Activated naive CD4-positive, alpha-beta T cell treated with anti-CD3 and anti-CD28 coated beads, Interleukin-2, amount 50 U/mL, for 72 hours (primary cell): ENCODE data around the gene ZBTB42. TPM values are rescaled to one million over a fixed set of nuclear protein-coding genes. Genes with fewer than 3 reads are reported as not detected.

Experiments
- ATAC-seq, 2 donors: fragments of 150-1000 bp; cut with Tn5 transposase; 2 replicates each; pipeline ENCODE4 v1.10.0; 2021; ENCODE audit warnings: mild to moderate bottlenecking in 2 of 2, moderate library complexity in 2 of 2
- DNase-seq, 2 donors: peaks; one replicate each; pipeline ENCODE4 v3.0.0; 2021 to 2022; ENCODE audit warnings: low spot score in 2 of 2
- H3K27ac Mint-ChIP-seq, 2 donors: one replicate each; pipeline ENCODE4 v1.8.0; 2022; ENCODE audit warnings: mild to moderate bottlenecking in 2 of 2, mixed read lengths in 2 of 2
- H3K36me3 Mint-ChIP-seq, 2 donors: one replicate each; pipeline ENCODE4 v1.8.0; 2022; ENCODE audit warnings: mixed read lengths in 2 of 2
- H3K9me3 Mint-ChIP-seq, 2 donors: one replicate each; pipeline ENCODE4 v1.8.0; 2022; ENCODE audit warnings: mixed read lengths in 2 of 2
- total RNA-seq, 2 donors: library from RNA; stranded (reverse); gene quantifications; one replicate each; pipeline ENCODE4 v1.2.3, GENCODE V29; 2022

The ZBTB42 gene
- total RNA-seq, 2 donors from 2014 or later: 2.0 to 2.9 TPM

DNA sequence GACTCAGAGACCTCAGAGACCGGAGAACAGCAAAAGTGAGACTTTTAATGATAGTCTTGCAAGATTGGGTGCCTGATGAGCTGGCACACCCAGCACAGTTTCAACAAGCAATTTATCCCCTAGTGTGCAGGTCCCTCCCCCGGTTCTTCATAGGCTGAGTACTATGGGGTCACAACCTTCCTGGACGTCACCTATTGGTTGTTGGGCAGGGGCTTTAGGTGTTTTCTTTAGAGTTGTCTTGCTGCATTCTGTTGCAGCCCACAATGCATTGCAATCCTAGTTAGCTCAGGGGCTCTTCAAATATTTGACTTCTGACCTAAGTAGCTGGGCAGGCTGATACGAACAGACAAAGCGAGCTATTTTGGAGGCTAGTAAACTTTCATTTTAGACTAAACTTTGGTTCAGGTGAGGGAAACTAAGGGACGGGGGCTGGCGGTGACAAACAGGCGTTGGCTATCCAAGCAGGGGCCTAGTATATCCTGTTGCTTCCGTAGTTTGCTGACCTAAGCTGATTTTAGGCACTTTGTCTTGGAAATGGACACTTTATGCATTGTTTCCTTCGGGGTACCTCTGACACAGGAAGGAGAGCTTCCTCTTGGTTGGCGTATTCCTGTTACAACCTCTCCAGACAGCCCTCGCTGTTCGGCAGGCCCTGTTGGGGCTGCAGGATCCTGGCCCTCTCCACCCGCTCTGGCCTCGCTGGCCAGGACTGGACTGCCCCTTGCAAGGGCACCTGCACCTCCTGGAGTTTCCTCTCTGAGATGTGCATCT lies 33.9 kb upstream of the ZBTB42 start:
- Mint-ChIP-seq H3K9me3 (peaks cover 0 to 4% of the 10 kb centered on the region in 2 donors), H3K36me3 (peaks cover 12 to 15% of the 10 kb centered on the region in 2 donors), H3K27ac (no peak overlapping the region)
- ATAC-seq (no peak), DNase-seq (no peak)

DNA sequence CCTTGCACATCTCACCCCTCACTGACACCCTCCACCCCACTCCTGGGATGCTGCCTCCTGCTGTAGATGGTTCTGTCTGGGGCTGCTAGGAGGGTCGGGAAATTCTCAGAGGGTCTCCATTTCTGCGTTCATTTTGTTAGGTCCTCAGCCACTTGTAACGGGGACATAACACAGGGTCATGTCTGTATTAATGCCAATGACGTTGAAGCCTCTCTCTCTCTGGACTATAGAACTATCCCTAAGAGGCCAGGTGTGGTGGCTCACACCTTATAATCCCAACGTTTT lies 33.3 kb upstream of the ZBTB42 start:
- Mint-ChIP-seq H3K27ac (no peak overlapping the region), H3K9me3 (peaks cover 0 to 4% of the 10 kb centered on the region in 2 donors), H3K36me3 (peaks cover 16 to 17% of the 10 kb centered on the region in 2 donors)
- no peak for DNase-seq
- ATAC-seq: no peak

DNA sequence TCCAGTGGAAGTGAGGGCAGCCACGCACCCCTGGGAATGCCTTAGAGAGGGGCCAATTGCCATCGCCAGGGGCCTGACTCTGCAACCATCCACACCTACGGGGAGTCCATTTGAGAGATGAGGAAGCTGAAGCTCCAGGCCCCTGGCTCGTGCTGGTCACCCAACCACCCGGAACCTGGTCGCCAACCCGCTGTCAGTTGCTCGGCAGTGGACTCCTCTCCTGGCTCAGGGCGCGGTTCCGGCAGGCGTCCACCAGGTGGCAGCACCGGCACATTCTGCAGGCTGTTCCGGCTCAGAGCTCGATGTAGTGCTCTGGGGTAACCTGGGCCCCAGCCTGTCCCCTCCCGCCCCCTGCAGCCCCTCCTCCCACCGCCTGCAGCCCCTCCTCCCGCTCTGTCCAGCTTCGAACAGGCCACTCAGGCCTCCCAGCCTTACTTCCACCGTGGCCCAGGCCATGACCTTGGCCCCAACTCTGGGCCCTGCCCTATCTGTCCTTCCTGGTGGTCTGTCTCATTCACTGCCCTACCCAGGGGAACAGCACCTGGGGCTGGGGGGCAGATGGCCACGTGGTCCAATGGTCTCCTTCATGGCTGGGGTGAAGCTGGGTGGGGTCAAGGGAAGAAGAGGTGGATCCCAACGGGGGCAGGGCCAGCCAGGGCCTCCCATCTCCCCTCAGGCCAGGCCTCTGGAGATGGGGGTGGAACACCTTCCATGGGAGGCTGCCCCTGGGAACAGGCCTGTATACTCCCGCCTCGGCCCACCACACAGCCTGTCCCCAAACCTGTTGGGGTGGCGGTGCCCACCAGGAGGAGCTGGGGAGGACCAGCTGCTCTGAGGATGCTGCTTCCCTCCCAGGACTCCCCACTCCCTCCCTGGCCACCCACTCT lies 32.2 kb upstream of the ZBTB42 start:
- peak; percentile 87 to 99 for DNase-seq
- Mint-ChIP-seq H3K9me3 (peaks cover 0 to 4% of the 10 kb centered on the region in 2 donors), H3K27ac (no peak overlapping the region), H3K36me3 (peaks cover 16 to 18% of the 10 kb centered on the region in 2 donors)
- ATAC-seq: peak; percentile 93 to 94

DNA sequence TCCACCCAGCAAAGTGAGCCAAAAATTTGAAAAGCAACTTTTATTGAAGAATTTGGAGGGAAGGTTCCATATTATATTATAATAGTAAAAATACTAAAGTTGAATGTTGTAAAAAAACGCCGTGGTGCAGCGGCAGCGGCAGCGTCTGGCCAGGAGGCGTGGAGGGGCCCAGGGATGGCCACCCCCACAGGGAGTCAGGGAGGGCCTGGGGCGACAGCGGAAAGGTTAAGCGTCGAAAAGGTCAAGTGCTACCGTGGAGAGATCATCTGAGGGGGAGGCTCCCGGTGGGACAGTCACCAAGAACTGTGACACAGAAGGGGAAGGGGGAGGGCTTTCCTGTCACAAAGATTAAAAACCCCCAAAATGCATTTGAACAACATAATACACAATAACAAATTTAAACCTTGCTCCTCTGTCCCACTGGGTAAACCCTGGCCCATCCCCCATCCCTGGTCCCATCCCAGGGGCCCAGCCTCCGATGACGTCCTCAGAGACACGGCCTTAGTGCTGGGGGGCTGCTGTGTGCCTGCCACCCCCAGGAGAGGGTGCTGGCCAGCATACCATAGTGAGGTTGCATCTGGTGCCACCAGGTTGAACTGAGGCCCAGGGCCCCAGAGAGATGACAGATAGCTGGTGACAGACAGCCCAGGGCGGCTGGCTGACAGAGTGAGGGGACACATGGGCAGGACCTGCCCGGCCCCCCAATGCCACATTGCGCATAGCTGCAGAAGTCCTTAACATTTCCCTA lies 31.4 kb upstream of the ZBTB42 start:
- no peak for ATAC-seq
- H3K27ac Mint-ChIP-seq: no peak overlapping the region

DNA sequence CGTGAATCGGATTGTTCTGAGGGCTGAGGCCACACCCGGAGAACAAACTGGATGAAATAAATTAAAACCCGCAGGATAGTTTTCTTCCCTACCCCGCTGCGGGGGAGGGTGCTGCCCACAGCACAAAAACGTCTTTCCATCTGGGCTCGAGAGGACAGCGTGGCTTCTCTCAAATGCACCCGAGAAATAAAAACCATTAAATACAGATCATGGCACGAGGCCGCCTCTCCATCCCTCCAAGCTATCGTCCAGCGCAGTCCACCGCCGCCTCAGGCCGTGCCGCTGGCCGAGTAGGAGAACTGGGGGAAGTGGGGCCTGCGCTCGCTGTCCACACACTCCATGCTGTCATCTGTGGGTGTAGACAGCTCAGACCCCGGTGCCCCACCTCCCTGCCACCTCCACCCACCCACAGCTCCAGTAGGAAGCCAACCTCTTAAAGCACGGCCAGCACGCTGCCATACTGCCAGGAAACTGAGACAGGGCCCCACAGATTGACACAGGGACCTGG lies 30.8 kb upstream of the ZBTB42 start:
- H3K27ac Mint-ChIP-seq: no peak overlapping the region

More for the DNA sequence above, 31.4 kb upstream of the ZBTB42 start:
- DNase-seq: no peak
- H3K36me3 Mint-ChIP-seq: peaks cover 16 to 18% of the 10 kb centered on the region in 2 donors
- peaks cover 0 to 4% of the 10 kb centered on the region in 2 donors for H3K9me3 Mint-ChIP-seq

DNA sequence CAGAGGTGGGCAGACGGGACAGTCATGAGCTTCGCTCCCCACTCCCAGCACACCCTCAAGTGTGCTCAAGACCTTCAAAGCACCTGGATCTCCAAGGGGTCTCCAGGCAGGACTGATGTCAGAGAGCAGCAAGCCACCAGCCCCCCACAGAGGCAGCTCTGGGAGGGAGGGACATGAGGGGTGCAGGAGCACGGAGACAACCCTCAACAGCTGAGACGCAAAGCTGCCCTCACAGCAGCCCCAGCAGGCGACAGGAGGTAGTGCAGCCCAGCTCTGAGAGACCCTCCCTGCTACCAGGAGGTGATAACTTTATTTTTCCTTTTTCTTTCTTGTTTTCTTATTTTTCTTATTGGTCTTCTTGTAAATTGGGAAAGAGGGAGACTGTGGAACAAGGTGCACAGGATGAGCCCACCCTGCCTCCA lies 30.0 kb upstream of the ZBTB42 start:
- peaks cover 16 to 18% of the 10 kb centered on the region in 2 donors for H3K36me3 Mint-ChIP-seq

More for the DNA sequence above, 30.8 kb upstream of the ZBTB42 start:
- Mint-ChIP-seq H3K36me3 (peaks cover 16 to 18% of the 10 kb centered on the region in 2 donors), H3K9me3 (peaks cover 0 to 4% of the 10 kb centered on the region in 2 donors)
- ATAC-seq (no peak), DNase-seq (no peak)

DNA sequence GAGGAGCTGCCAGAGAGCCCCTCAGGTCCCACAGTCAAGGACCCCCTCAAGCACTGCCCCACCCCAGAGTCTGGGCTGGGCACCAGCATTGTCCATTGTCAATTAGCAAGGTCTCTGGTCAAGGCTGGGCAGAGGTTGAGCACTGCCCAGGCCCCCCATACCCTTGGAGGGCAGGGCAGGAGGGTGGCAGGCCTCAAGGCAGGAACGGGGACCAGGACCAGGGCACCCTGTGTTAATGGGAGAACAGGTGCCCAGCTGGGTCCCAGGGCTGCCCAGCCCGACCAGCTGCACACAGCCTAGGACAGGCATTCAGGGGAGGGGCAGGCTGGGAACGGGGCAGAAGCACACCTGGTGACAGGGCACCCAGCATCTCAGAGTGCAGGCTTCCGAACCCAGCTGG lies 29.5 kb upstream of the ZBTB42 start:
- peaks cover 18 to 21% of the 10 kb centered on the region in 2 donors for H3K36me3 Mint-ChIP-seq
- no peak for ATAC-seq
- no peak for DNase-seq
- peak overlapping the region in 1 of 2 donors; percentile 27 for H3K27ac Mint-ChIP-seq
- peaks cover 0 to 4% of the 10 kb centered on the region in 2 donors for H3K9me3 Mint-ChIP-seq

More for the DNA sequence above, 30.0 kb upstream of the ZBTB42 start:
- peaks cover 0 to 4% of the 10 kb centered on the region in 2 donors for H3K9me3 Mint-ChIP-seq
- ATAC-seq (no peak), DNase-seq (peak in 1 of 2 donors; percentile 35)
- H3K27ac Mint-ChIP-seq: peak overlapping the region in 1 of 2 donors; percentile 27

DNA sequence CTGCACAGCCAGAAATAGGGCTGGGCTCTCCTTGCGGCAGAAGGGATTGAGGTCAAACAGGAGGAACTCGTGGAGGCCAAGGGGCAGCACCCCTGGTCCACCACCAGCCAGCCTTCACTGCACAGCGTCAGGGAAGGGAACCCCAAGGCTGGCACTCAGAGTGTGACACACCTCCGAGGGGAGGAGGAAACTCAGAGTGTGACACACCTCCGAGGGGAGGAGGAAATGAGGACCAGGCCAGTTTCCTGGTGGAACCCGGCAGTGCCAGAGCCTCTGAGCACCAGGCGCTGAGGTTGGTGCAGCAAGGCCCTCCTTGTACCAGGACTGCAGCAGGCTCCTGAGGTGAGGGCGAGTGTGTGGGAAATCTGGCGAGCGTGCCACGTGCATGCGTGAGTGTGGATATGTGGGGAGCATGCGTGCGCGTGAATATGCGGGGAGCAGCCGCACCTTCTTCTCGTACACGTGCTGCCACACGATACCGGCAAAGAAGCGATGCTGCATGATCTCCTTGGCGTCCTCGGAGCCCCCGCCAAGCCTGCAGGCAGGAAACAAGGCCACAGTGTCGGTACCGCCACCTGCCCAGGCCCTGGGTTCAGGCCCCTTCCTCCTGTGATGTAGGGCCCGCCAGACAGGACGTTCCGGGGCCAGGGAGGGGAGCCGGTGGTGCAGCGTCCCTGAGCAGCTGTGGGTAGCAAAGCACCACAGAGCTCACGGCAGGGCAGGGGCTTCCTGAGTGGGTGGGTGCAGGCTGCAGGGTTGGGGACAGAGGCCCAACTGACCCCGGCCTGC lies 28.8 kb upstream of the ZBTB42 start:
- DNase-seq (no peak), ATAC-seq (no peak)
- H3K9me3 Mint-ChIP-seq: peaks cover 0 to 4% of the 10 kb centered on the region in 2 donors
- H3K36me3 Mint-ChIP-seq: peaks cover 18 to 23% of the 10 kb centered on the region in 2 donors
- H3K27ac Mint-ChIP-seq: peak overlapping the region; percentile 22 to 27

DNA sequence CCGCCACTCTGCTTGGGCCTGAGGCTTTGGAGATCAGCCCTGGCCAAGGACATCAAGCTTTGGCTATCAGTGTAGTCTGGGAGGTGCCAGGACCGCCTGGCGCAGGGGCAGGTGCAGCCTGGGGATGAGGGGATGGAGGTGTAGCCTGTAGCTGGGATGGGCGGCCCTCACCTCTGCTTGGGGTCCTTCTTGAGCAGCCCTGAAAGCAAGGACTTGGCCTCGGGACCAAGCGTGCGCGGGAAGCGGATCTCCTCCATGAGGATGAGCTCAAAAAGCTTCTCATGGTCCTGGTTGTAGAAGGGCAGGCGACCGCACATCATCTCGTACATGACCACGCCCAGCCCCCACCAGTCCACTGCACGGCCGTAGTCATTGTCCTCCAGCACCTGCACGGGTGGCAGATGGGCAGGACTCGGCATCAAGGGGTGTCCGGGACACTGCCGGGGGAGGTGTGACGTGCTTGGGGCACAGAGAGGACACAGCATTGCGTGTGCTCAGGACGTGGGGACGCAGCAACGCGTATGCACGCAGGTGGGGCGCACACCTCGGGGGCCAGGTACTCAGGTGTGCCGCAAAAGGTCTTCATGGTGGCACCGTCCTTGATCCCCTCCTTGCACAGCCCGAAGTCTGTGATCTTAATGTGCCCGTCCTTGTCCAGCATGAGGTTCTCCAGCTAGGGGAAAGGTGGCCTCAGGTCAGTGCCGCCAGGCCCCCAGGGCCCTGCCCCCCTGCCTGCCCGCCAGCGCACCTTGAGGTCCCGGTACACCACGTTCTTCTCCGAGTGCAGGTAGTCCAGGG lies 28.0 kb upstream of the ZBTB42 start:
- H3K36me3 Mint-ChIP-seq: peaks cover 18 to 23% of the 10 kb centered on the region in 2 donors
- peaks cover 0 to 4% of the 10 kb centered on the region in 2 donors for H3K9me3 Mint-ChIP-seq
- DNase-seq (no peak), ATAC-seq (no peak)
- no peak overlapping the region for H3K27ac Mint-ChIP-seq

DNA sequence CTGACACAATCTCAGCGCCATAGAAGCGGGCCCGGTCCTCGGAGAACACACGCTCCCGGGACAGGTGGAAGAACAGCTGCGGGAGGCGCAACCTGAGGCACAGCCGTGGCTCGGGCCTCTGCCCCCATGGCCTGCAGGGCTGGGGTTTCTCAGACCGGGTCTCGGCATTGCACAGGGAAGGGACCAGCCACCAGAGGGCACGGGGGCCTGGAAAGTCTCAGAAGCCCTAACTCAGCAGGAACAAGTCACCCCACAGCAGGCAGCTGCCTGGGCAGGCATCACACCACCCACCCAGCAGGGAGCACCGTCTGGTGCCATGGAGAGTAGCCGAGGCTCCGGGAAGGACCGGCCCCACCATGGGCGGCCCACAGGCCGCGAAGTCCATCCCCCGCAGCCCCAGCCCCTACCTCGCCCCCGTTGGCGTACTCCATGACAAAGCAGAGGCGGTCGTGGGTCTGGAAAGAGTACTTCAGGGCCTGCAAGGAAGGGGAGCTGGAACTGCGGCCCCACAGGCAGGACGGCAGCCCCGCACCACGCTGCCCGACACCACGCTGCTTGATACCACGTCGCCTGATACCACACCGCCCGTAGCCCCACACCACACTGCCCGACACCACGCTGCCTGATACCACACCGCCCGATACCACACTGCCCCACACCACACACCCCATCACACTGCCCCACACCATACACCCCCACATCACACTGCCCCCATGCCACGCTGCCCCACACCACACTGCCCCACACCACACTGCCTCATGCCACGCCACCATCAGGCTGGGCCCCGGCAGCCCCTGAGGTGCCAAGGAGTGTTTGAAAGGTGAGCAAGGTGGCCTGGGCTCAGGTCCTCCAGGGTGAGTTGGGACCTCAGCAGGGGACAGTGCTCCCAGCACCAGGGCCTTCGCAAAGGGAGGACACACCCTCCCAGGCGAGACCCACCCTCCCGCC lies 27.1 kb upstream of the ZBTB42 start:
- DNase-seq: no peak
- Mint-ChIP-seq H3K9me3 (peaks cover 0 to 4% of the 10 kb centered on the region in 2 donors), H3K36me3 (peaks cover 18 to 23% of the 10 kb centered on the region in 2 donors), H3K27ac (peak overlapping the region in 1 of 2 donors; percentile 68)
- no peak for ATAC-seq

DNA sequence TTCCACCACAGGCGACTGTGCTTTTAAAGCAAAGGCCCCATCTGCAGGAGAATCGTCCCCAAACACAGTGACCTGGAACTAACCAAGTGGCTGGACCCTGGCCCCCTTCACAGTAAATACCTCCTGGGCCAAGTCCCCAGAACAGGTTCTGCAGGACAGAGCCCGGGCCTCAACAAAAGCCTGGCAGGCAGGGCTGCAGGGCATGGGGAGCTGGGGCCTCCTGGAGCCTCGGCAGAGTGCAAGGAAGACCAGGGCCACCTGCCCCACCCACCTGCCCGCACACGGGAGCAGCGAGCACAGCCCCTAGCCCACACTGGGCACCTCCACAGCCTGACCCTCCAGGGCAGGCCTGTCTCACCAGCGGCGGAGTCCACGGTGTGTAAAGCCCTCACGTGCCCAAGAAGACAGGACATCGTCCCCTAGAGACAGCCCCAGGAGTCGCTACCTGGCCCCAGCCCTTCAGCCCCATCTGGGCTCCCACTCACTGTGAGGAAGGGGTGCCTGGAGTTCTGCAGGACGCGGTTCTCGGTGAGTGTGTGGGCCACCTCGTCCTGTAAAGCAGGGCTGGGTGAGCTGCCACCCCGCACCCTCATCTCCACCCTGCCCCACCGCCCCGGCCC lies 26.3 kb upstream of the ZBTB42 start:
- peaks cover 0 to 4% of the 10 kb centered on the region in 2 donors for H3K9me3 Mint-ChIP-seq
- ATAC-seq (no peak), DNase-seq (no peak)
- peaks cover 18 to 23% of the 10 kb centered on the region in 2 donors for H3K36me3 Mint-ChIP-seq
- no peak overlapping the region for H3K27ac Mint-ChIP-seq

DNA sequence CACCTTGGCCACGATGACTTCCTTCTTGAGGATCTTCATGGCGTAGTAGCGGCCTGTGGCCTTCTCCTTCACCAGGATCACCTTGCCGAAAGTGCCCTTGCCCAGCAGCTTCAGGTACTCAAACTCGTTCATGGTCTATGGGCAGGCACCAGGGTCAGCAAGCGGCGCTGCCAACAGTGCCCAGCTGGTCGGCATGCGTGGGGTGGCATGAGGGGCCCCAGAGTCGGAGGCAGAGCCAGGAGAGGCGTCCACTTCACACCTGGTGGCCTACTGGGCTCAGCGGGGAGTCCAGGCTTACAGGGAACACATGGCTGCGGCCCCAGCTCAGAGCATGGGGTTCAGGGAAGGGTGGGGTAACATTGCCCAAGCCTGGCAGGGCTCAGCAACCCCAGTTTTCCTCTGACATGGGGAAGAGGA lies 25.8 kb upstream of the ZBTB42 start:
- ATAC-seq: no peak
- H3K27ac Mint-ChIP-seq: no peak overlapping the region
- H3K9me3 Mint-ChIP-seq: peaks cover 0 to 4% of the 10 kb centered on the region in 2 donors
- peaks cover 18 to 23% of the 10 kb centered on the region in 2 donors for H3K36me3 Mint-ChIP-seq
- DNase-seq: no peak

DNA sequence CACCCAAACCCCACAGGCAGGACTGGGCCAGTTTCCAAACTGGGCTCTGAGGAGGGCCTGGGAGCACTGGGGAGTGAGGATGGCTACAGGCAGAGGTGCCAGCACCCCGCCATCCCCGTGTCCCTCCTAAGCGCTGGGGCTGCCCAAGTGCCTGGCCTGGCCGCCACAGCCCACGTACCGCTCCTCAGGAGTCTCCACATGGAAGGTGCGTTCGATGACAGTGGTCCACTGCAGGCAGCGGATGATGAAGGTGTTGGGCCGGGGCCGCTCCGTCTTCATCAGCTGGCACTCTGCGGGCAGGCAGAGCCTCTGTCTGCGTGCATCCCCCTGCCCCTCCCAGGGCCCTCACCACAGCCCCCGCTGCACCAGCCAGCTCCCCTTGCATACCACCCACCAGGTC lies 24.4 kb upstream of the ZBTB42 start:
- Mint-ChIP-seq H3K36me3 (peaks cover 12 to 14% of the 10 kb centered on the region in 2 donors), H3K9me3 (no peaks in the 10 kb centered on the region), H3K27ac (peak overlapping the region in 1 of 2 donors; percentile 66)
- no peak for DNase-seq
- ATAC-seq: no peak
